GM23338 (cell line): ENCODE data around the gene CNOT9. TPM values are rescaled to one million over a fixed set of nuclear protein-coding genes. Genes with fewer than 3 reads are reported as not detected.

Experiments used
- ATAC-seq: fragments of 200-7000 bp; cut with Tn5 transposase; 3 replicates; pipeline ENCODE4 v1.9.1; 2020
- DNase-seq: peaks from one replicate; pipeline ENCODE4 v3.0.0-alpha.2; 2015; ENCODE audit warnings: low spot score
- H2AFZ ChIP-seq: fragments of 200-600 bp; sonication (generic); 2 replicates; pipeline ENCODE4 v1.8.0; 2016; ENCODE audit warnings: antibody characterized with exemption, mild to moderate bottlenecking, moderate library complexity
- H3F3A ChIP-seq: fragments of 200-600 bp; sonication (generic); replicated peaks from 2 replicates; pipeline ENCODE4 v1.8.0; 2017; ENCODE audit warnings: antibody characterized with exemption, mixed run types, low read depth
- H3K27ac ChIP-seq: fragments of 200-600 bp; sonication (generic); 2 replicates; pipeline ENCODE4 v1.6.1; 2016; ENCODE audit warnings: low read depth
- H3K27me3 ChIP-seq: fragments of 200-600 bp; sonication (generic); 2 replicates; pipeline ENCODE4 v1.8.0; 2016; ENCODE audit warnings: mild to moderate bottlenecking, mixed run types, moderate library complexity; ENCODE audit not compliant: insufficient read depth
- H3K36me3 ChIP-seq: fragments of 200-600 bp; sonication (generic); 2 replicates; pipeline ENCODE4 v1.8.0; 2016; ENCODE audit warnings: mild to moderate bottlenecking; ENCODE audit not compliant: insufficient read depth
- H3K4me1 ChIP-seq: fragments of 200-600 bp; sonication (generic); 2 replicates; pipeline ENCODE4 v1.8.0; 2016; ENCODE audit warnings: mild to moderate bottlenecking, moderate library complexity; ENCODE audit not compliant: insufficient read depth
- H3K4me2 ChIP-seq: fragments of 200-600 bp; sonication (generic); 2 replicates; pipeline ENCODE4 v1.7.1; 2017; ENCODE audit warnings: mixed run types
- H3K4me3 ChIP-seq: fragments of 200-600 bp; sonication (generic); 2 replicates; pipeline ENCODE4 v1.6.1; 2016; ENCODE audit warnings: mixed run types
- H3K79me2 ChIP-seq: fragments of 200-600 bp; sonication (generic); replicated peaks from 2 replicates; pipeline ENCODE4 v1.8.0; 2017; ENCODE audit warnings: mild to moderate bottlenecking; ENCODE audit not compliant: insufficient read depth
- H3K9me2 ChIP-seq: fragments of 200-600 bp; sonication (generic); 2 replicates; pipeline ENCODE4 v1.8.0; 2017; ENCODE audit not compliant: insufficient read depth
- H4K20me1 ChIP-seq: fragments of 200-600 bp; sonication (generic); replicated peaks from 2 replicates; pipeline ENCODE4 v1.8.0; 2017; ENCODE audit warnings: mild to moderate bottlenecking; ENCODE audit not compliant: insufficient read depth
- H3K27ac Mint-ChIP-seq: 2 replicates; pipeline ENCODE4 v1.8.0; 2020; ENCODE audit warnings: inconsistent platforms, mild to moderate bottlenecking, moderate library complexity, mixed read lengths
- H3K27me3 Mint-ChIP-seq: 3 replicates; pipeline ENCODE4 v1.8.0; 2022; ENCODE audit warnings: low read depth, mild to moderate bottlenecking, moderate library complexity, mixed read lengths, inconsistent platforms; ENCODE audit not compliant: insufficient read depth, poor library complexity
- H3K36me3 Mint-ChIP-seq: 3 replicates; pipeline ENCODE4 v1.8.0; 2021; ENCODE audit warnings: low read depth, mild to moderate bottlenecking, inconsistent platforms, moderate library complexity, mixed read lengths
- H3K4me1 Mint-ChIP-seq: 3 replicates; pipeline ENCODE4 v1.8.0; 2020; ENCODE audit warnings: mild to moderate bottlenecking, inconsistent platforms, mixed read lengths
- H3K4me3 Mint-ChIP-seq: 3 replicates; pipeline ENCODE4 v1.8.0; 2021; ENCODE audit warnings: moderate library complexity, mild to moderate bottlenecking, inconsistent platforms, mixed read lengths
- H3K9me3 Mint-ChIP-seq: 3 replicates; pipeline ENCODE4 v1.8.0; 2020; ENCODE audit warnings: moderate library complexity, mild to moderate bottlenecking, inconsistent platforms, mixed read lengths
- CTCF ChIP-seq, 2 experiments: fragments of 200-600 bp in 1 of 2; sonication (generic) in 1 of 2; conservative IDR thresholded peaks; 2 replicates each; pipeline versions ENCODE4 v1.5.1 to v1.6.1; 2016 to 2017; ENCODE audit warnings: antibody characterized with exemption in 2 of 2, low read depth in 2 of 2, mild to moderate bottlenecking in 2 of 2, moderate library complexity in 1 of 2
- EZH2 ChIP-seq: fragments of 200-600 bp; sonication (generic); IDR thresholded peaks from one replicate; pipeline ENCODE4 v1.8.0; 2017; ENCODE audit warnings: antibody characterized with exemption, mild to moderate bottlenecking, low read depth; ENCODE audit not compliant: unreplicated experiment
- EZH2phosphoT487 ChIP-seq: fragments of 200-600 bp; sonication (generic); IDR thresholded peaks from one replicate; pipeline ENCODE4 v1.8.1; 2018; ENCODE audit warnings: antibody characterized with exemption; ENCODE audit not compliant: unreplicated experiment
- POLR2AphosphoS5 ChIP-seq: IDR thresholded peaks from 2 replicates; pipeline ENCODE4 v1.6.1; 2016; ENCODE audit warnings: antibody characterized with exemption, low read depth
- ZNF114 ChIP-seq: fragments of 250-450 bp; sonication (Bioruptor Pico); IDR thresholded peaks from 2 replicates; pipeline ENCODE4 v1.5.0; 2020; ENCODE audit warnings: mild to moderate bottlenecking, moderate library complexity
- ZNF331 ChIP-seq: fragments of 250-450 bp; sonication (Bioruptor Pico); IDR thresholded peaks from 2 replicates; pipeline ENCODE4 v1.5.0; 2020; ENCODE audit warnings: low read depth, mild to moderate bottlenecking, moderate library complexity
- polyA plus RNA-seq: library from polyadenylated mRNA; unstranded; fragments of >200 nt; fragmentation: Nextera tagmentation; extraction: Ambion mirVana; gene quantifications from 2 replicates; pipeline ENCODE4 v1.2.1, GENCODE V29; 2016
- total RNA-seq: library from RNA; depleted of rRNA; stranded (reverse); fragments of >200 nt; shearing (Covaris generic); gene quantifications from 2 replicates; pipeline ENCODE4 v1.2.3, GENCODE V29; 2014
- TF ChIP-seq, protein P1 (sequence below): IDR thresholded peaks from 2 replicates; pipeline ENCODE4 v1.6.1; 2016; ENCODE audit warnings: antibody characterized with exemption
- TF ChIP-seq, protein P2 (sequence below): fragments of 250-450 bp; sonication (Bioruptor Pico); IDR thresholded peaks from 2 replicates; pipeline ENCODE4 v1.5.0; 2020; ENCODE audit warnings: mild to moderate bottlenecking, moderate library complexity
- TF ChIP-seq, protein P3 (sequence below): IDR thresholded peaks from one replicate; pipeline ENCODE4 v1.6.1; 2018; ENCODE audit warnings: antibody characterized with exemption; ENCODE audit not compliant: unreplicated experiment

CNOT9 gene
- total and polyA plus RNA-seq, 2 experiments from 2014 or later: 55.3 to 132 TPM

GRCh38 chr2:218585541-218585940 lies 16.9 kb downstream of the CNOT9 start:
- Histone ChIP-seq H3F3A (no peaks in the 10 kb centered on the region), H3K4me1 (no peaks in the 10 kb centered on the region), H3K4me3 (no peak overlapping the region), H4K20me1 (peaks cover 13% of the 10 kb centered on the region), H2AFZ (no peak overlapping the region), H3K9me2 (no peaks in the 10 kb centered on the region), H3K36me3 (peaks cover 74% of the 10 kb centered on the region), H3K27me3 (no peaks in the 10 kb centered on the region), H3K79me2 (peaks cover 29% of the 10 kb centered on the region), H3K4me2 (no peak overlapping the region), H3K27ac (no peak overlapping the region)
- Mint-ChIP-seq H3K4me3 (no peak overlapping the region), H3K27ac (no peak overlapping the region), H3K4me1 (no peaks in the 10 kb centered on the region), H3K36me3 (peaks cover 87% of the 10 kb centered on the region), H3K27me3 (peaks cover 2% of the 10 kb centered on the region), H3K9me3 (no peaks in the 10 kb centered on the region)
- ATAC-seq (no peak), DNase-seq (no peak)
- TF ChIP-seq, protein P1, sequence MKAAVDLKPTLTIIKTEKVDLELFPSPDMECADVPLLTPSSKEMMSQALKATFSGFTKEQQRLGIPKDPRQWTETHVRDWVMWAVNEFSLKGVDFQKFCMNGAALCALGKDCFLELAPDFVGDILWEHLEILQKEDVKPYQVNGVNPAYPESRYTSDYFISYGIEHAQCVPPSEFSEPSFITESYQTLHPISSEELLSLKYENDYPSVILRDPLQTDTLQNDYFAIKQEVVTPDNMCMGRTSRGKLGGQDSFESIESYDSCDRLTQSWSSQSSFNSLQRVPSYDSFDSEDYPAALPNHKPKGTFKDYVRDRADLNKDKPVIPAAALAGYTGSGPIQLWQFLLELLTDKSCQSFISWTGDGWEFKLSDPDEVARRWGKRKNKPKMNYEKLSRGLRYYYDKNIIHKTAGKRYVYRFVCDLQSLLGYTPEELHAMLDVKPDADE: no peak
- TF ChIP-seq, protein P2, sequence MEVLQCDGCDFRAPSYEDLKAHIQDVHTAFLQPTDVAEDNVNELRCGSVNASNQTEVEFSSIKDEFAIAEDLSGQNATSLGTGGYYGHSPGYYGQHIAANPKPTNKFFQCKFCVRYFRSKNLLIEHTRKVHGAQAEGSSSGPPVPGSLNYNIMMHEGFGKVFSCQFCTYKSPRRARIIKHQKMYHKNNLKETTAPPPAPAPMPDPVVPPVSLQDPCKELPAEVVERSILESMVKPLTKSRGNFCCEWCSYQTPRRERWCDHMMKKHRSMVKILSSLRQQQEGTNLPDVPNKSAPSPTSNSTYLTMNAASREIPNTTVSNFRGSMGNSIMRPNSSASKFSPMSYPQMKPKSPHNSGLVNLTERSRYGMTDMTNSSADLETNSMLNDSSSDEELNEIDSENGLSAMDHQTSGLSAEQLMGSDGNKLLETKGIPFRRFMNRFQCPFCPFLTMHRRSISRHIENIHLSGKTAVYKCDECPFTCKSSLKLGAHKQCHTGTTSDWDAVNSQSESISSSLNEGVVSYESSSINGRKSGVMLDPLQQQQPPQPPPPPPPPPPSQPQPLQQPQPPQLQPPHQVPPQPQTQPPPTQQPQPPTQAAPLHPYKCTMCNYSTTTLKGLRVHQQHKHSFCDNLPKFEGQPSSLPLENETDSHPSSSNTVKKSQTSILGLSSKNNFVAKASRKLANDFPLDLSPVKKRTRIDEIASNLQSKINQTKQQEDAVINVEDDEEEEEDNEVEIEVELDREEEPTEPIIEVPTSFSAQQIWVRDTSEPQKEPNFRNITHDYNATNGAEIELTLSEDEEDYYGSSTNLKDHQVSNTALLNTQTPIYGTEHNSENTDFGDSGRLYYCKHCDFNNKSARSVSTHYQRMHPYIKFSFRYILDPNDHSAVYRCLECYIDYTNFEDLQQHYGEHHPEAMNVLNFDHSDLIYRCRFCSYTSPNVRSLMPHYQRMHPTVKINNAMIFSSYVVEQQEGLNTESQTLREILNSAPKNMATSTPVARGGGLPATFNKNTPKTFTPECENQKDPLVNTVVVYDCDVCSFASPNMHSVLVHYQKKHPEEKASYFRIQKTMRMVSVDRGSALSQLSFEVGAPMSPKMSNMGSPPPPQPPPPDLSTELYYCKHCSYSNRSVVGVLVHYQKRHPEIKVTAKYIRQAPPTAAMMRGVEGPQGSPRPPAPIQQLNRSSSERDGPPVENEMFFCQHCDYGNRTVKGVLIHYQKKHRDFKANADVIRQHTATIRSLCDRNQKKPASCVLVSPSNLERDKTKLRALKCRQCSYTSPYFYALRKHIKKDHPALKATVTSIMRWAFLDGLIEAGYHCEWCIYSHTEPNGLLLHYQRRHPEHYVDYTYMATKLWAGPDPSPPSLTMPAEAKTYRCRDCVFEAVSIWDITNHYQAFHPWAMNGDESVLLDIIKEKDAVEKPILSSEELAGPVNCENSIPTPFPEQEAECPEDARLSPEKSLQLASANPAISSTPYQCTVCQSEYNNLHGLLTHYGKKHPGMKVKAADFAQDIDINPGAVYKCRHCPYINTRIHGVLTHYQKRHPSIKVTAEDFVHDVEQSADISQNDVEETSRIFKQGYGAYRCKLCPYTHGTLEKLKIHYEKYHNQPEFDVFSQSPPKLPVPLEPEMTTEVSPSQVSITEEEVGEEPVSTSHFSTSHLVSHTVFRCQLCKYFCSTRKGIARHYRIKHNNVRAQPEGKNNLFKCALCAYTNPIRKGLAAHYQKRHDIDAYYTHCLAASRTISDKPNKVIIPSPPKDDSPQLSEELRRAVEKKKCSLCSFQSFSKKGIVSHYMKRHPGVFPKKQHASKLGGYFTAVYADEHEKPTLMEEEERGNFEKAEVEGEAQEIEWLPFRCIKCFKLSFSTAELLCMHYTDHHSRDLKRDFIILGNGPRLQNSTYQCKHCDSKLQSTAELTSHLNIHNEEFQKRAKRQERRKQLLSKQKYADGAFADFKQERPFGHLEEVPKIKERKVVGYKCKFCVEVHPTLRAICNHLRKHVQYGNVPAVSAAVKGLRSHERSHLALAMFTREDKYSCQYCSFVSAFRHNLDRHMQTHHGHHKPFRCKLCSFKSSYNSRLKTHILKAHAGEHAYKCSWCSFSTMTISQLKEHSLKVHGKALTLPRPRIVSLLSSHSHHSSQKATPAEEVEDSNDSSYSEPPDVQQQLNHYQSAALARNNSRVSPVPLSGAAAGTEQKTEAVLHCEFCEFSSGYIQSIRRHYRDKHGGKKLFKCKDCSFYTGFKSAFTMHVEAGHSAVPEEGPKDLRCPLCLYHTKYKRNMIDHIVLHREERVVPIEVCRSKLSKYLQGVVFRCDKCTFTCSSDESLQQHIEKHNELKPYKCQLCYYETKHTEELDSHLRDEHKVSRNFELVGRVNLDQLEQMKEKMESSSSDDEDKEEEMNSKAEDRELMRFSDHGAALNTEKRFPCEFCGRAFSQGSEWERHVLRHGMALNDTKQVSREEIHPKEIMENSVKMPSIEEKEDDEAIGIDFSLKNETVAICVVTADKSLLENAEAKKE (CRISPR knock-in tag): no peak
- TF ChIP-seq EZH2phosphoT487 (no peak), EZH2 (no peak), POLR2AphosphoS5 (no peak), ZNF331 (CRISPR knock-in tag) (no peak), ZNF114 (CRISPR knock-in tag) (no peak), CTCF (conservative IDR thresholded peaks at IDR 0.05; ENCODE audit: low read depth in 2 of 2) (no peak)
- TF ChIP-seq, protein P3, sequence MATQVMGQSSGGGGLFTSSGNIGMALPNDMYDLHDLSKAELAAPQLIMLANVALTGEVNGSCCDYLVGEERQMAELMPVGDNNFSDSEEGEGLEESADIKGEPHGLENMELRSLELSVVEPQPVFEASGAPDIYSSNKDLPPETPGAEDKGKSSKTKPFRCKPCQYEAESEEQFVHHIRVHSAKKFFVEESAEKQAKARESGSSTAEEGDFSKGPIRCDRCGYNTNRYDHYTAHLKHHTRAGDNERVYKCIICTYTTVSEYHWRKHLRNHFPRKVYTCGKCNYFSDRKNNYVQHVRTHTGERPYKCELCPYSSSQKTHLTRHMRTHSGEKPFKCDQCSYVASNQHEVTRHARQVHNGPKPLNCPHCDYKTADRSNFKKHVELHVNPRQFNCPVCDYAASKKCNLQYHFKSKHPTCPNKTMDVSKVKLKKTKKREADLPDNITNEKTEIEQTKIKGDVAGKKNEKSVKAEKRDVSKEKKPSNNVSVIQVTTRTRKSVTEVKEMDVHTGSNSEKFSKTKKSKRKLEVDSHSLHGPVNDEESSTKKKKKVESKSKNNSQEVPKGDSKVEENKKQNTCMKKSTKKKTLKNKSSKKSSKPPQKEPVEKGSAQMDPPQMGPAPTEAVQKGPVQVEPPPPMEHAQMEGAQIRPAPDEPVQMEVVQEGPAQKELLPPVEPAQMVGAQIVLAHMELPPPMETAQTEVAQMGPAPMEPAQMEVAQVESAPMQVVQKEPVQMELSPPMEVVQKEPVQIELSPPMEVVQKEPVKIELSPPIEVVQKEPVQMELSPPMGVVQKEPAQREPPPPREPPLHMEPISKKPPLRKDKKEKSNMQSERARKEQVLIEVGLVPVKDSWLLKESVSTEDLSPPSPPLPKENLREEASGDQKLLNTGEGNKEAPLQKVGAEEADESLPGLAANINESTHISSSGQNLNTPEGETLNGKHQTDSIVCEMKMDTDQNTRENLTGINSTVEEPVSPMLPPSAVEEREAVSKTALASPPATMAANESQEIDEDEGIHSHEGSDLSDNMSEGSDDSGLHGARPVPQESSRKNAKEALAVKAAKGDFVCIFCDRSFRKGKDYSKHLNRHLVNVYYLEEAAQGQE: no peak
